ENCODE results near the gene GLP2R.

Gene GLP2R

GRCh38 chr17:9937901-9938300 is 112.2 kb downstream of the GLP2R start:
- no peak overlapping the region for H3K4me3 ChIP-seq (ENCODE audit: low read length in 2 of 2)
- no CpG with 5 or more reads among the region's 9 CpGs for WGBS, 2 donors (ENCODE audit: extremely low coverage in 2 of 2, insufficient read length in 2 of 2, insufficient replicate concordance in 1 of 2)

DNA sequence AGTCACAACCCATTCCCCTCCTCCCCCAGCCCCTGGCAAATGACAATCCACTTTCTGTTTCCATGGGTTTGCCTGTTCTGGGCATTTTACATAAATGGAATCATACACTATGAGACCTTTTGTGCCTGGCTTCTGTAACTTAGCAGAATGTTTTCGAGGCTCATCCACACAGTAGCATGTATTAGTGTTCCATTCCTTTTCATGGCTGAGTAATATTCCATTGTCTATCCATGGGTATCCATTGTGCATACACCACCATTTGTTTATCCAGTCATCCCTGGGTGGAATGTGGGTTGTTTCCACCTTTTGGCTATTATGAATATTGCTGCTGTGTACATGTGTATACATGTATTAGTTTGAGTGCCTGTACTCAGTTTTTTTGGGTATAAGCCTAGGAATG is 113.0 kb downstream of the GLP2R start:
- Histone ChIP-seq H3K27ac (replicated peaks; ENCODE audit: low read length) (no peak overlapping the region), H3K4me1 (ENCODE audit: control insufficient read depth in 2 of 2, insufficient read depth in 1 of 2, low read depth in 1 of 2, low read length in 2 of 2) (no peaks in the 10 kb centered on the region), H2BK120ac (ENCODE audit: low read depth, low read length) (no peak overlapping the region), H3K18ac (ENCODE audit: low read length) (no peak overlapping the region), H3K9me3 (replicated peaks in 1 of 2; ENCODE audit: control insufficient read depth in 2 of 2, insufficient read depth in 1 of 2, low read depth in 1 of 2, low read length in 2 of 2) (no peaks in the 10 kb centered on the region), H3K79me1 (ENCODE audit: low read depth, low read length) (no peaks in the 10 kb centered on the region), H3K9ac (ENCODE audit: low read depth, low read length, poor library complexity) (no peak overlapping the region), H4K91ac (ENCODE audit: low read depth, low read length, poor library complexity) (no peak overlapping the region), H3K4me3 (ENCODE audit: low read length in 2 of 2) (no peak overlapping the region), H3K14ac (ENCODE audit: low read length) (no peak overlapping the region), H2AK5ac (ENCODE audit: low read depth, low read length) (no peak overlapping the region), H3K23ac (ENCODE audit: low read depth, low read length, poor library complexity) (no peak overlapping the region), H4K8ac (ENCODE audit: low read depth, low read length) (no peak overlapping the region), H3K4ac (ENCODE audit: low read length) (no peak overlapping the region), H3K27me3 (ENCODE audit: control insufficient read depth in 3 of 3, insufficient read depth in 3 of 3, low read depth in 1 of 3, low read length in 3 of 3) (no peaks in the 10 kb centered on the region), H3K36me3 (replicated peaks in 1 of 2; ENCODE audit: control insufficient read depth in 2 of 2, insufficient read depth in 2 of 2, low read length in 2 of 2) (no peaks in the 10 kb centered on the region), H2BK15ac (ENCODE audit: low read length) (no peak overlapping the region), H2AFZ (ENCODE audit: low read length) (no peak overlapping the region), H2BK5ac (ENCODE audit: low read length) (no peak overlapping the region), H2BK12ac (ENCODE audit: low read length) (no peak overlapping the region), H3K4me2 (ENCODE audit: insufficient read depth, low read length, poor library complexity, severe bottlenecking) (no peak overlapping the region)
- DNase-seq (ENCODE audit: low spot score): no peak
- no CpG with 5 or more reads among the region's 1 CpG for WGBS, 2 donors (ENCODE audit: extremely low coverage in 2 of 2, insufficient read length in 2 of 2, insufficient replicate concordance in 1 of 2)

More at GRCh38 chr17:9937901-9938300, 112.2 kb downstream of the GLP2R start:
- Histone ChIP-seq H3K18ac (ENCODE audit: low read length) (no peak overlapping the region), H3K4ac (ENCODE audit: low read length) (no peak overlapping the region), H4K91ac (ENCODE audit: low read depth, low read length, poor library complexity) (no peak overlapping the region), H4K8ac (ENCODE audit: low read depth, low read length) (no peak overlapping the region), H3K9me3 (replicated peaks in 1 of 2; ENCODE audit: control insufficient read depth in 2 of 2, insufficient read depth in 1 of 2, low read depth in 1 of 2, low read length in 2 of 2) (no peaks in the 10 kb centered on the region), H2BK12ac (ENCODE audit: low read length) (no peak overlapping the region), H3K27ac (replicated peaks; ENCODE audit: low read length) (no peak overlapping the region), H3K4me2 (ENCODE audit: insufficient read depth, low read length, poor library complexity, severe bottlenecking) (no peak overlapping the region), H3K36me3 (replicated peaks in 1 of 2; ENCODE audit: control insufficient read depth in 2 of 2, insufficient read depth in 2 of 2, low read length in 2 of 2) (no peaks in the 10 kb centered on the region), H3K14ac (ENCODE audit: low read length) (no peak overlapping the region), H3K9ac (ENCODE audit: low read depth, low read length, poor library complexity) (no peak overlapping the region), H2BK15ac (ENCODE audit: low read length) (no peak overlapping the region), H3K4me1 (ENCODE audit: control insufficient read depth in 2 of 2, insufficient read depth in 1 of 2, low read depth in 1 of 2, low read length in 2 of 2) (no peaks in the 10 kb centered on the region), H2BK120ac (ENCODE audit: low read depth, low read length) (no peak overlapping the region), H3K79me1 (ENCODE audit: low read depth, low read length) (no peaks in the 10 kb centered on the region), H2BK5ac (ENCODE audit: low read length) (no peak overlapping the region), H3K23ac (ENCODE audit: low read depth, low read length, poor library complexity) (no peak overlapping the region), H2AFZ (ENCODE audit: low read length) (no peak overlapping the region), H2AK5ac (ENCODE audit: low read depth, low read length) (no peak overlapping the region), H3K27me3 (ENCODE audit: control insufficient read depth in 3 of 3, insufficient read depth in 3 of 3, low read depth in 1 of 3, low read length in 3 of 3) (no peaks in the 10 kb centered on the region)
- no peak for DNase-seq (ENCODE audit: low spot score)

GRCh38 chr17:9940841-9941240 is 115.1 kb downstream of the GLP2R start:
- Histone ChIP-seq H2BK120ac (ENCODE audit: low read depth, low read length) (no peak overlapping the region), H3K4me2 (ENCODE audit: insufficient read depth, low read length, poor library complexity, severe bottlenecking) (no peak overlapping the region), H3K9me3 (replicated peaks in 1 of 2; ENCODE audit: control insufficient read depth in 2 of 2, insufficient read depth in 1 of 2, low read depth in 1 of 2, low read length in 2 of 2) (no peaks in the 10 kb centered on the region), H3K4me1 (ENCODE audit: control insufficient read depth in 2 of 2, insufficient read depth in 1 of 2, low read depth in 1 of 2, low read length in 2 of 2) (no peaks in the 10 kb centered on the region), H2BK15ac (ENCODE audit: low read length) (no peak overlapping the region), H3K27me3 (ENCODE audit: control insufficient read depth in 3 of 3, insufficient read depth in 3 of 3, low read depth in 1 of 3, low read length in 3 of 3) (no peaks in the 10 kb centered on the region), H3K18ac (ENCODE audit: low read length) (no peak overlapping the region), H2AK5ac (ENCODE audit: low read depth, low read length) (no peak overlapping the region), H2AFZ (ENCODE audit: low read length) (no peak overlapping the region), H3K14ac (ENCODE audit: low read length) (no peak overlapping the region), H4K91ac (ENCODE audit: low read depth, low read length, poor library complexity) (no peak overlapping the region), H3K9ac (ENCODE audit: low read depth, low read length, poor library complexity) (no peak overlapping the region), H3K23ac (ENCODE audit: low read depth, low read length, poor library complexity) (no peak overlapping the region), H3K4ac (ENCODE audit: low read length) (no peak overlapping the region), H3K27ac (replicated peaks; ENCODE audit: low read length) (no peak overlapping the region), H2BK12ac (ENCODE audit: low read length) (no peak overlapping the region), H3K36me3 (replicated peaks in 1 of 2; ENCODE audit: control insufficient read depth in 2 of 2, insufficient read depth in 2 of 2, low read length in 2 of 2) (no peaks in the 10 kb centered on the region), H2BK5ac (ENCODE audit: low read length) (no peak overlapping the region), H3K4me3 (ENCODE audit: low read length in 2 of 2) (no peak overlapping the region), H3K79me1 (ENCODE audit: low read depth, low read length) (no peaks in the 10 kb centered on the region), H4K8ac (ENCODE audit: low read depth, low read length) (no peak overlapping the region)
- no CpG with 5 or more reads among the region's 9 CpGs for WGBS, 2 donors (ENCODE audit: extremely low coverage in 2 of 2, insufficient read length in 2 of 2, insufficient replicate concordance in 1 of 2)
- DNase-seq (ENCODE audit: low spot score): no peak

- H3K27me3 ChIP-seq (ENCODE audit: control insufficient read depth in 3 of 3, insufficient read depth in 3 of 3, low read depth in 1 of 3, low read length in 3 of 3): no peaks in the 10 kb centered on the region
- H2BK15ac ChIP-seq (ENCODE audit: low read length): no peak overlapping the region
- DNase-seq (ENCODE audit: low spot score): no peak
- H2BK120ac ChIP-seq (ENCODE audit: low read depth, low read length): no peak overlapping the region
- H3K4me3 ChIP-seq (ENCODE audit: low read length in 2 of 2): peak overlapping the region in 1 of 2 donors; percentile 27
- H3K4ac ChIP-seq (ENCODE audit: low read length): no peak overlapping the region
- H3K9me3 ChIP-seq (replicated peaks in 1 of 2; ENCODE audit: control insufficient read depth in 2 of 2, insufficient read depth in 1 of 2, low read depth in 1 of 2, low read length in 2 of 2): no peaks in the 10 kb centered on the region
- H3K4me1 ChIP-seq (ENCODE audit: control insufficient read depth in 2 of 2, insufficient read depth in 1 of 2, low read depth in 1 of 2, low read length in 2 of 2): no peaks in the 10 kb centered on the region
- no peaks in the 10 kb centered on the region for H3K79me1 ChIP-seq (ENCODE audit: low read depth, low read length)
- H3K23ac ChIP-seq (ENCODE audit: low read depth, low read length, poor library complexity): no peak overlapping the region
- no peak overlapping the region for H2AK5ac ChIP-seq (ENCODE audit: low read depth, low read length)
- H2BK5ac ChIP-seq (ENCODE audit: low read length): no peak overlapping the region
- H3K36me3 ChIP-seq (replicated peaks in 1 of 2; ENCODE audit: control insufficient read depth in 2 of 2, insufficient read depth in 2 of 2, low read length in 2 of 2): no peaks in the 10 kb centered on the region
- H3K18ac ChIP-seq (ENCODE audit: low read length): no peak overlapping the region
- no CpG with 5 or more reads among the region's 13 CpGs for WGBS, 2 donors (ENCODE audit: extremely low coverage in 2 of 2, insufficient read length in 2 of 2, insufficient replicate concordance in 1 of 2)
- H2AFZ ChIP-seq (ENCODE audit: low read length): no peak overlapping the region
- no peak overlapping the region for H2BK12ac ChIP-seq (ENCODE audit: low read length)
- H3K9ac ChIP-seq (ENCODE audit: low read depth, low read length, poor library complexity): no peak overlapping the region
- H3K27ac ChIP-seq (replicated peaks; ENCODE audit: low read length): no peak overlapping the region
- no peak overlapping the region for H4K8ac ChIP-seq (ENCODE audit: low read depth, low read length)
- no peak overlapping the region for H3K4me2 ChIP-seq (ENCODE audit: insufficient read depth, low read length, poor library complexity, severe bottlenecking)
- H4K91ac ChIP-seq (ENCODE audit: low read depth, low read length, poor library complexity): no peak overlapping the region
- H3K14ac ChIP-seq (ENCODE audit: low read length): no peak overlapping the region
Observed at GRCh38 chr17:9941305-9941704, 115.6 kb downstream of the GLP2R start.
